Erythroblast (primary cell): ENCODE results near the gene DDX54.

Experiments used
- DNase-seq, 2 experiments: peaks; one replicate each; lab custom pipeline; 2025; lab: John Stamatoyannopoulos, UW
- GATA1 ChIP-seq: IDR thresholded peaks from 2 replicates; pipeline ENCODE4 v1.6.1; 2011; ENCODE audit warnings: low read depth, mild to moderate bottlenecking, control low read depth, low read length, moderate library complexity
- POLR2A ChIP-seq: IDR thresholded peaks from 2 replicates; pipeline ENCODE4 v1.6.1; 2011; ENCODE audit warnings: mild to moderate bottlenecking, low read length

The DDX54 gene

DNA sequence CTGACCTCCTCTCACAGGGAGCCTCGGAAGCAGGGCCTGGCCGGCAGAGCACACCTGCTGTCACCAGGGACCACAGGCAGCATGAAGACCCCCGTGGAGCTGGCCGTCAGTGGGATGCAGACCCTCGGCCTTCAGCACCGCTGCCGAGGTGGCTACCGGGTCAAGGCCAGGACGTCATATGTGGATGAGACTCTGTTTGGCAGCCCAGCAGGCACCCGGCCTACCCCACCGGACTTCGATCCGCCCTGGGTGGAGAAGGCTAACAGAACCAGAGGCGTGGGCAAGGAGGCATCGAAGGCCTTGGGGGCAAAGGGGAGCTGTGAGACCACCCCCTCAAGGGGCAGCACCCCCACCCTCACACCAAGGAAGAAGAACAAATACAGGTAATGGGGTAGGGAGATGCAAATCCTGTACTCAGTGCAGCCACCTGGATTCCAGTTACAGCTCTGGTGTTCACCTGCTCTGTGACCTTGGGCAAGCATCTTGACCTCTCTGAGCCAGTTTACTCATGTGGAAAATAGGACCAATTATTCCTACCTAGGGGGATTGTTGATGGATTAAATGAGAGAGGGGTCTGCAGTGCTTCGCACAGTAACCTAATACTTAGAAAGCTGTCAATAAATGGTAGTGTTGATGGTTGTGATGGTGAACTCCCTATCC, 1.5 kb upstream of the DDX54 start:
- TF ChIP-seq POLR2A (no peak), GATA1 (no peak)
- no peak for DNase-seq

DNA sequence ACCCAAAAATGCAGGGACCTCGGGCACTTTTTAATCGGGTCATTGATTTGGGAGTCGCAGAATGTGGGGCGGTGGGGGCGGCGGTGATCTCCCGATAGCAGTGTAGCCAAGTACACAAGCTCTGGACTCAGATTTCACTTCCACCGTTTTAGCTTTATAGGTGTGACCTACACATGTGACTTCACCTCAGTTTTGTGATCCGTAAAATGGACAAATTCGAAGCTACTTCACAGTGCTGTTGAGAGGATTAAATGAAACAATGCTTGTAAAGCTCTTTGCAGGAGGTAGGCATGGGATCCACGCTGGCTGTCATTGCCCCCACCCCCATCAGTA, 721 bp upstream of the DDX54 start:
- TF ChIP-seq GATA1 = no peak
- TF ChIP-seq POLR2A = no peak
- peak; percentile 70 to 73 for DNase-seq

DNA sequence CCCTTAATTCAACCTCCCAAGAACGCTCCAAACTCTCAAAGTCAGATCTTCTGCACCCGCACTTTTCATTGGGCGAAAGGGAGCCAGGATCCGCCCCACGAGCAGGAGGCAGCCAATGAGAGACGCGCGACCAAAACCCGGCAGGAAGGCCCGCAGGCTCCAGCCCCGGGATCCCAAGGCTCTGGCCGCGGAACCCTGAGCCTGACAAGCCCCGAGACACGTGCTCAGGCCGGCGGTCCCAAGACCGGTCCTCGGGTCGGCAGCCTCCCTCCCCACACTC, 438 bp downstream of the DDX54 start:
- peak; percentile 92 to 94 for DNase-seq
- TF ChIP-seq POLR2A (no peak), GATA1 (no peak)

DNA sequence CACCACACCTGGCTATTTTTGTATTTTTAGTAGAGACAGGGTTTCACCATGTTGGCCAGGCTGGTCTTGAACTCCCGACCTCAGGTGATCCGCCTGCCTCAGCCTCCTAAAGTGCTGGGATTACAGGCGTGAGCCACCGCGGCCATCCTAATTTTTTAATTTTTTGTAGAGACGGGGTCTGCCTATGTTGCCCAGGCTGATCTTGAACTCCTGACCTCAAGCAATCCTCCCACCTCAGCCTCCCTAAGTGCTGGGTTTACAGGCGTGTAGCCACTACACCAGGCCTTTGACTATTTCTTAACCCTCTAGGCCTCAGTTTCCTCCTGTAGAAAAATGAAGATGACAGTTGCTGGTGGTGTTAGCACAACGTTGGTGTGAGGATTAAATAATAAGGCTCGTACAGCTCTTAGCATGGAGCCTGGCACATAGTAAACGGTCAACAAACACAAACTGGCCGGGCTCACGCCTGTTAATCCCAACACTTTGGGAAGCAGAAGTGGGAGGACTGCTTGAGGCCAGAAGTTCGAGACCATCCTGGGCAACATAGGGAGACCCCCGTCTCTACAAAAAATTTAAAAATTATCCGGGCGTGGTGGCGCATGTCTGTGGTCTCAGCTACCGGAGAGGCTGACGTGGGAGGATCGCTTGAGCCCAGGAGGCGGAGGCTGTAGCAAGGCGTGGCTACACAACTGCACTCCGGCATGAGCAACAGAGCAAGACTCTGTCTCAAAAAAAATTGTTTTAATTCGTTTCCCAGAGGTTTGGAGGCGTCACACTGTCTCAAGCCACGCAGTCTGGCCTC, 979 bp downstream of the DDX54 start:
- TF ChIP-seq POLR2A = no peak
- TF ChIP-seq GATA1 = no peak
- no peak for DNase-seq

DNA sequence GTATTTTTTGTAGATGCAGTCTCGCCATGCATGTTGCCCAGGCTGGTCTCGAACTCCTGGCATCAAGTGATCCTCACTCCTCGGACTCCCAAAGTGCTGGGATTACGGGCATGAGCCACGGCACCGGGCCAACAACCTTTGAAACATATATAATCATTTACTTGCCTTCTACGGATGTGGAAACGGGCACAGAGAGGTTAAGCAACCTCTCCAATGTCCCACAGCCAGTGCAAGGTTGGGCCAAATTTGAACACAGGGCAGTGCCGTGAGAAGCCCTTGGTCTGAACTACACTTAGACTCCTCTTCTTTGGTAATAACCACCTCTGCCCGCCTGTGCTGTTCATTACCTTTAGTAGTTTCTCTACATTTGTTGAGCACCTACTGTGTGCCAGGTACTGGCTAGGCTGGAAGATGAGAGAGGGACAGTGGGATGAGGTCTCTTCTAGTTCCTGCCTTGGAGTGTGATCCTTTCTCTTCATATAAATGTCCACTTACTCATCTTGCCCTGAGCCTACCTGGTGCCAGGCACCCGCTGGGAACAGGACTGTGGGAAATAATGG, 2.2 kb downstream of the DDX54 start:
- TF ChIP-seq GATA1 (no peak), POLR2A (no peak)
- no peak for DNase-seq

DNA sequence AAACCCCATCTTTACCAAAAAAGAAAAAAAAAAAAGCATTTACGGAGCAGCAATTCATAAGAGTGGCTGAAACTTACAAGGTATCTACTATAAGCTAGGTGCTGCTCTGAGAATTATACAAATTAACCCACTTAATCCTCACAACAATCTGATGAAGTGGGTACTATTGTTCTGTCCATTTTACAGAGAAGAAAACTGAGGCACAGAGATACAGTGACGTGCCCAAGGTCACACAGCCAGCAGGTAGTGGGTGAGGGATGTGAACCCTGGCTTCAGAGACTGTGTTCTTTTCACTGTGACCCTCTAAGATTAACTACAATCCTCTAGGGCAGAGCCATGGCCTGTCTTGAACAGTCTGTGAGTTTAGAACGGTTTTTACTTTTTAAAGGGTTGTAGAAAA, 3.3 kb downstream of the DDX54 start:
- DNase-seq = no peak
- TF ChIP-seq POLR2A (no peak), GATA1 (no peak)

DNA sequence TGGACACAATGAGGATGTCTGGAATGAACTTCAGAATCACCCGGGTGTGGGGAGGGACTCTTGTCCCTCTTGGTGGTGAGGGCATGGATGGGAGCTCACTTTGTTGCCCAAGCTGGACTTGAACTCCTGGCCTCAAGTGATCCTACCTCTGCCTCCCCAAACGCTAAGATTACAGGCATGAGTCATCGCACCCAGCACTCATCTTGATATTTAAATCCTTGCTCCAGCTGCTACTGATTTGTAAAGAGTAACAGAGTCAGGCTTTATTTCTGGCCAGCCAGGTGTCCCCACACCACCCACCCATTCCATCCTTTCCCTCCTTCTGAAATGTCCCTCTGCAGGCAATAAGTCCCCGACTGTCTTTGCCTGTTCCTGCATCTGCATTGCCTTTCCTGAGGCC, 4.9 kb downstream of the DDX54 start:
- TF ChIP-seq GATA1 (no peak), POLR2A (no peak)
- peak in 1 of 2 experiments; percentile 34 for DNase-seq

DNA sequence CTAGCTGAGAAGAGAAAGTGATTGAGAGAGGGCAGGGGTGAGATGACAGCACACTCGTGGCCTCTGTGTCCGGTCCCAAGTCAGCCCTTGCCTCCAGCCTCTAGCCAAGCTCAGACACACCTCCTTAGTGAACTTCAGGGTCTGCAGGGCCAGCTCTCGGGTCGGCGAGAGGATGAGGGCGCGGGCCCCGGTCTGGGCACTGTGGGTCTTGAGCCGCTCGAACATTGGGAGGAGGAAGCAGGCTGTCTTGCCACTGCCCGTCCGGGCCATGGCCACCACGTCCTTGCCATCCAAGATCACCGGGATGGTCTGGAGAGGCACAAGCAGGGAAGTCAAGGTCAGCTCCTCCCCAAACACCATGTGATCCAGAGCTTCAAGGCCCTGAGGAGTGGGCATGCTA, 6.3 kb downstream of the DDX54 start:
- no peak for DNase-seq
- TF ChIP-seq POLR2A (no peak), GATA1 (no peak)

DNA sequence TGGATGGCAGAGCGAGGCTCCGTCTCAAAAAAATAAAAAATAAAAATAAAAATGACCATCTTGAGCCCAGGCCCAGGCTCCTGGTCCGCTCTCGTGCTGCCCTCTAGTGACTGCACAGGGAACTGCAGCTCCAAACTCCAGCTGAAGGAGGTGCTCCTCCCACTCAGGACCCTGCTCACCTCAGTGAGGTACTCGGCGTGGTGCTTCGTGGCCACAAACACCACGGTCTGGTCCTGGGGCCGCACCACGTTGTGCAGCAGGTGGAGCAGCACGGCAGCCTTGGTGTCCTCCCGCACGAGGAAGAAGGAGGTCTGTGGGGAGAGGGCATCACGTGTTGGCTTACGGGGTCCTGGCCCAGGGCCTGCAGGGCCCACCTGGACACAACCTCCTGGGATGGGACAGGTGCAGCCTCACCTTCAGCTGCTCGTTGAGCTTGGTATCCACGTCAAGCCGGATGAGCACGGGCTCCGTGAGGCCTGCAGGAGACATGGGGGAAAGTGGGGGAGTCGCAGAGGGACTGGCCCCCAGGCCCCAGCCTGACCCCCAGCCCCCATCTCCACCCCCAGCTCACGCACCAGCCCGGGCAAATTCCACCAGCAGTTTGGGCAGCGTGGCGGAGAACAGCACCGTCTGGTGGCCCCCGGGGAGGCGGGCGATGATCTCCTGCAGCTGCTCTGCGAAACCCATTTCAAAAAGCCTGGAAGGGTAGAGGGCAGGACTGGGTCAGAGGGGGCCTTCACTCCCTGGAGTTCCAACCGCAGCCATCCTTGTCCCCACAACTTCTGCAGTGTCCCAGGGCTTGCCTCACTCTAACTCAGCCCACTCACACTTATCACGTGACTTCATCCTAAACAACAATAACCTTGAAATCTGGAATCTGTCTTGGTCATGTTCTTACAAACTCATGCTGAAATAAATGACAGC, 10.6 kb downstream of the DDX54 start:
- no peak for TF ChIP-seq POLR2A

DNA sequence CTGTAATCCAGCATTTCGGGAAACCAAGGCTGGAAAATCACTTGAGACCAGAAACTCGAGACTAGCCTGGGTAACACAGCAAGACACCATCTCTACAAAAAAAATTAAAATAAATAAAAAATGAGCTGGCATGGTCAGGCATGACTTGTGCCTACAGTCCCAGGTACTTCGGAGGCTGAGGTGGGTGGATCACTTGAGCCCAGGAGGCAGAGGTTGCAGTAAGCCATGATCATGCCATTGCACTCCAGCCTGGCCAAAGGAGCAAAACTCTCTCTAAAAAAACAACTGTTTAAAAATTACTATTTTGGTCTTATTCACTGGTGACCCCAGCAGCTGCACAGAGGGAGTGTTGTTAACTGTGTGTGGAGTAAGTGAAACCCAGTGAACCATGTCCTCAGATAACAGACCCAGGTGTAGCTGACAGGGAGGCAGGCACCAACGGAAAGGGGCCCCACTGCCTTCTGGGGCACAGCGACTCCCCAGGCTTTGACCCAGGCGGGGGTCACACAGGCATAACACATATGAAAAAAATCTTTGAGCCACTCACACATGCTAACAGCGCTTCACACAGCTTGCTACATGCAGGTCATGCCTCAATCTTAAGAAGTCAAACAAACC, 12.1 kb downstream of the DDX54 start:
- no peak for TF ChIP-seq GATA1
- TF ChIP-seq POLR2A = no peak
- no peak for DNase-seq

More for the DNA sequence above, 10.6 kb downstream of the DDX54 start:
- DNase-seq = peak; percentile 60 to 82

DNA sequence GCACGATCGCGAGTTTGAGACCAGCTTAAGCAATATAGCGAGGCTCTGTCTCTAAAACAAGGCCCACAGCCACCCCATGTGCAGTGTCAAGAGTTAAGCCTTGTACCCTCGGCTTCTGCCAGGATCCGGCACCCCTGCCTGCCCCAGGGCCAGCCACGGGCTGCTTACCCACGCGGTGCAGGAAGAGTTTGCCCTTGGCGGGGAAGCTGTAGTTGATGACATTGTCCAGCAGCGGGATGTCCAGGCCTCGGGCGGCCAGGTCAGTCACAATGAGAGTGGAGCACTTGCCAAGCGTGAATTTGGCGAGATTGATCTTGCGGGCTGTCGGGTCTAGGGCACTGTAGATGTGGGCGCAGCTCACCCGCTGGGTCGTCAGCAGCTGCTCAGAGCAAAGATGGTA, 13.1 kb downstream of the DDX54 start:
- DNase-seq = no peak

DNA sequence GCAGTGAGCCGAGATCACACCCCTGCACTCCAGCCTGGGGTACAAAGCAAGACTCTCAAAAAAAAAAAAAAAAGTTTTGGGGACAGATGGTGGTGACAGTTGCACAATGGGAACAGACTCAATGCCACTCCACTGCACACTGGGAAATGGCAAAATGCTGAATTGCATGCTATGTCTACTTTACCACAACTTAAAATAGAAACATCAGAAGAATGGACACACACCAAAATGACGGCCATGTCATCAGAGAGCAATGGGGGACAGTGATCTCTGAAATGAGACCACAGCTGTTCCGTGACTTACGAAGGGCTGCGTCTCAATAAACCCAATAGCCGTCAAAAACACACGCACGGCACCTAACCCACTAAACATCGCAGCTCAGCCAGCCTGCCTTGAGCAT, 13.7 kb downstream of the DDX54 start:
- no peak for DNase-seq
- no peak for TF ChIP-seq GATA1
- no peak for TF ChIP-seq POLR2A

More for the DNA sequence above, 13.1 kb downstream of the DDX54 start:
- TF ChIP-seq GATA1 (no peak), POLR2A (no peak)

DNA sequence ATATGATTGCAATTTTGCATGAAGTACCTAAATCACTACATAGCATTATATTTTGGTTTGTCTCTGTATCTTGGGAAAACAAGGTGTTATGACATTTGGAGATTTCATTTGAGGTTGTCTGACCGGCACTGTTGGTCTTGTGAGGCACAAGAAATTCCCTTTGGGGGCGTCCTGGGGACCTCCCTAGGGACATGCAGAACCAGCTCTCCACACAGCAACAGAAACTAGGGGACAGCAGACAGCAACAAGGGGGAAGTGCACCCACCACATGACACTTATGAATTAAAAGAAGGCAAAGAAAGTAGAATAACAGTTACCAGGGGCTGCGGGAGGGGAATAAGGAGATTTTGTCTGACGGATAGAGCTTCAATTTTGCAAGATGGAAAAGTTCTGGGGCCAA, 14.4 kb downstream of the DDX54 start:
- TF ChIP-seq POLR2A = no peak
- TF ChIP-seq GATA1 = no peak
- no peak for DNase-seq

DNA sequence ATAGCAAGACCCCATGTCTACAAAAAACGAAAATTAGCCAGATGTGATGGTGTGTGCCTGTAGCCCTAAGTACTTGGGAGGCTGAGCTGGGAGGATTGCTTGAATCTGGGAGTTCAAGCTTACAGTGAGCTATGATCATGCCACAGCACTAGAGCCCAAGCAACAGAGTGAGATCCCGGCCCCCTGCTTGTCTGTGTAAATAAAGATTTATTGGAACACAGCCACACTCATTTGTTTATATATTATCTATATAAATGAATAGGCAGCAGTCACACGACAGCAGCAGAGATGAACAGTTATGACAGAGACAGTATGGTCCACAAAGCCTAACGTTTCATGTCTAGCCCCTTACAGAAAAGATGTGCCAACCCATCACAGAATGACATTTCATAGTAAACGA, 14.8 kb downstream of the DDX54 start:
- TF ChIP-seq GATA1 (no peak), POLR2A (no peak)

More for the DNA sequence above, 14.8 kb downstream of the DDX54 start:
- DNase-seq = no peak
